ENCODE measurements around the gene PDGFD. TPM values are rescaled to one million over a fixed set of nuclear protein-coding genes. Genes with fewer than 3 reads are reported as not detected.
A peak's percentile ranks its signal among the peaks of the same experiment; 100 is the strongest.

Gene PDGFD
- total RNA-seq, 1 donor from 2014 or later = 5.0 TPM

GRCh38 chr11:104011044-104011443 is 152.9 kb downstream of the PDGFD start:
- ATAC-seq = no peak
- no peak for TF ChIP-seq CTCF (IDR thresholded peaks at IDR 0.05)
- Histone ChIP-seq H3K36me3 (no peaks in the 10 kb centered on the region), H3K27me3 (no peaks in the 10 kb centered on the region), H3K27ac (no peak overlapping the region), H3K4me1 (no peaks in the 10 kb centered on the region), H3K9me3 (no peaks in the 10 kb centered on the region), H3K4me3 (no peak overlapping the region)
- DNase-seq = no peak
- intact Hi-C loops (cut with DNase I) = no loop called here

GRCh38 chr11:104009744-104010143 is 154.2 kb downstream of the PDGFD start:
- no peak for ATAC-seq
- H3K27ac ChIP-seq = no peak overlapping the region
- H3K27me3 ChIP-seq = no peaks in the 10 kb centered on the region
- no peaks in the 10 kb centered on the region for H3K36me3 ChIP-seq
- TF ChIP-seq CTCF (IDR thresholded peaks at IDR 0.05) = no peak
- no peaks in the 10 kb centered on the region for H3K4me1 ChIP-seq
- no peaks in the 10 kb centered on the region for H3K9me3 ChIP-seq
- H3K4me3 ChIP-seq = no peak overlapping the region
- no peak for DNase-seq
- intact Hi-C loops (cut with DNase I) = no loop called here

- peak; percentile 65 for ATAC-seq
Measured at GRCh38 chr11:104005234-104005855, 158.6 kb downstream of the PDGFD start.

GRCh38 chr11:104003491-104003890 is 160.5 kb downstream of the PDGFD start:
- H3K4me1 ChIP-seq = no peaks in the 10 kb centered on the region
- DNase-seq (no peak), ATAC-seq (no peak)
- no peak overlapping the region for H3K4me3 ChIP-seq
- intact Hi-C loops (cut with DNase I) = no loop called here
- H3K36me3 ChIP-seq = no peaks in the 10 kb centered on the region
- H3K27ac ChIP-seq = no peak overlapping the region
- no peak for TF ChIP-seq CTCF (IDR thresholded peaks at IDR 0.05)
- no peaks in the 10 kb centered on the region for H3K27me3 ChIP-seq
- H3K9me3 ChIP-seq = no peaks in the 10 kb centered on the region

More at GRCh38 chr11:104005234-104005855, 158.6 kb downstream of the PDGFD start:
- Histone ChIP-seq H3K27ac (no peak overlapping the region), H3K27me3 (no peaks in the 10 kb centered on the region), H3K9me3 (no peaks in the 10 kb centered on the region), H3K4me3 (no peak overlapping the region), H3K4me1 (no peaks in the 10 kb centered on the region), H3K36me3 (no peaks in the 10 kb centered on the region)
- no peak for TF ChIP-seq CTCF (IDR thresholded peaks at IDR 0.05)
- no peak for DNase-seq
- intact Hi-C loops (cut with DNase I) = no loop called here

GRCh38 chr11:104001561-104002056 is 162.3 kb downstream of the PDGFD start:
- Histone ChIP-seq H3K4me3 (no peak overlapping the region), H3K4me1 (no peaks in the 10 kb centered on the region)
- intact Hi-C loops (cut with DNase I) = no loop called here

More at GRCh38 chr11:104001561-104002056, 162.3 kb downstream of the PDGFD start:
- Histone ChIP-seq H3K27me3 (no peaks in the 10 kb centered on the region), H3K9me3 (no peaks in the 10 kb centered on the region), H3K36me3 (no peaks in the 10 kb centered on the region), H3K27ac (no peak overlapping the region)
- no peak for TF ChIP-seq CTCF (IDR thresholded peaks at IDR 0.05)
- ATAC-seq (no peak), DNase-seq (no peak)
